ENCODE data around the gene LRRN4.
"Not testable (repeated sequence)": the region's sequence is repeated elsewhere in the genome, so short reads cannot be mapped to it uniquely, and the experiment has no call there.

The LRRN4 gene

DNA sequence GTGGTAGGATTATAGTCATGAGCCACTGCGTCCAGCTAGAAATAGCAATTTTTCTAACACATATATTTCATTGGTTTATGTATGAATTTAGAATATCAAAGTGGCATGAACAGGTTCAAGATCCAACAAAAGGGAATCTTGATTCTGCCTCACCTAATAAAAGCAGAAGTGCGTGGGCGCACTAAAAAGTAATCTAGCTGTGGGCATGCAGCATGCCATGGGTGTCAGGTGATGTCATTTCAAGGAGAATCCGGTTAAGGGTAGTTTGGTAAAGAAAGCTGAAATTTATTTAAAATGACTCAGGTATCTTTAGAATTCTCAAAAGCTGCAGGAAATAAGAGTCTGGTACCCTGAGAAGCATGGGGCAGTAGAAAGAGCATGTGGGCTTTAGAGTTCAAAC, 17.6 kb downstream of the LRRN4 start:
- H3K4me3 ChIP-seq (ENCODE audit: low read length), result no peak overlapping the region
- no peak for DNase-seq (ENCODE audit: low read depth)
- TF ChIP-seq, protein P1, sequence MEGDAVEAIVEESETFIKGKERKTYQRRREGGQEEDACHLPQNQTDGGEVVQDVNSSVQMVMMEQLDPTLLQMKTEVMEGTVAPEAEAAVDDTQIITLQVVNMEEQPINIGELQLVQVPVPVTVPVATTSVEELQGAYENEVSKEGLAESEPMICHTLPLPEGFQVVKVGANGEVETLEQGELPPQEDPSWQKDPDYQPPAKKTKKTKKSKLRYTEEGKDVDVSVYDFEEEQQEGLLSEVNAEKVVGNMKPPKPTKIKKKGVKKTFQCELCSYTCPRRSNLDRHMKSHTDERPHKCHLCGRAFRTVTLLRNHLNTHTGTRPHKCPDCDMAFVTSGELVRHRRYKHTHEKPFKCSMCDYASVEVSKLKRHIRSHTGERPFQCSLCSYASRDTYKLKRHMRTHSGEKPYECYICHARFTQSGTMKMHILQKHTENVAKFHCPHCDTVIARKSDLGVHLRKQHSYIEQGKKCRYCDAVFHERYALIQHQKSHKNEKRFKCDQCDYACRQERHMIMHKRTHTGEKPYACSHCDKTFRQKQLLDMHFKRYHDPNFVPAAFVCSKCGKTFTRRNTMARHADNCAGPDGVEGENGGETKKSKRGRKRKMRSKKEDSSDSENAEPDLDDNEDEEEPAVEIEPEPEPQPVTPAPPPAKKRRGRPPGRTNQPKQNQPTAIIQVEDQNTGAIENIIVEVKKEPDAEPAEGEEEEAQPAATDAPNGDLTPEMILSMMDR (IDR thresholded peaks at IDR 0.05; ENCODE audit: insufficient read depth, low read depth, low read length, missing control alignments), result no peak

DNA sequence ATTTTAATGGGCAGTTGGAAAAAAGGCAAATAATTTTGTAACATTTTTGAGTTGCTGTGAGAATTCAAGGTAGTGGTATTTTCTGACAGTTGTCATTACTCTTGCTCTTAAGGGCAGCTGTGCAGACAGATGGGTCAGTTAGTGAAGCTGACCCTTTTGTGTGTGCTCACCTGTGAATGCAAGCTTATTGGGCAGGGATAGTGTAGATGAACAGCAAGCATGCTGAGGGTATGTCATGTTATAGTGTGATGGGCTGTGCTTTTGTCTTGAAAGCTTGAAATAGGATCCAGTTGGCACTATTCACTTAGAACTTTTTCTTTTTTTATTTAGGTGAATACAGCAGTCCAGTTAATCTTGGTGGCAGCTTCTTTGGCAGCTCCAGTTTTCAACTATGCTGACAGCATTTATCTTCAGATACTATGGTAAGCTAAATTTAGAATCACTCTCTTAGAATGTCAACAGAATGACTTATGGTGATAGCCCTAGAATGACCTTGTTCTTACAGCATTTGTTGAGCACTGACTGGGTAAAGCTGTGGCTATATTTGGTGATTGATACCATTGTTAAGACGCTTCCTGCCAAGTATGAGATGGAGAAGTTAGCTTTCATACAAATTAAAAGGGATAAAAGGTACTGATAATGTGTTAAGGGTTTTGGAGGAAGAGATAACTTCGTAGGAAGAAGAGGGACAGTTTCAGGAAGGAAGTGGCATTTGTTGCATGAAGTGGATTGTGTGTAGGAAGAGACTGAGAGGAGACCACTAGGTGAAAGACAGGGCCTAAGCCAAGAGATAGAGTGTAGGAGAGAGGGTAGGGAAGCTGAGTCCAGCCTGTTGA, 19.5 kb downstream of the LRRN4 start:
- no peak for DNase-seq (ENCODE audit: low read depth)
- TF ChIP-seq, protein P1 (IDR thresholded peaks at IDR 0.05; ENCODE audit: insufficient read depth, low read depth, low read length, missing control alignments), result no peak
- H3K4me3 ChIP-seq (ENCODE audit: low read length), result no peak overlapping the region

DNA sequence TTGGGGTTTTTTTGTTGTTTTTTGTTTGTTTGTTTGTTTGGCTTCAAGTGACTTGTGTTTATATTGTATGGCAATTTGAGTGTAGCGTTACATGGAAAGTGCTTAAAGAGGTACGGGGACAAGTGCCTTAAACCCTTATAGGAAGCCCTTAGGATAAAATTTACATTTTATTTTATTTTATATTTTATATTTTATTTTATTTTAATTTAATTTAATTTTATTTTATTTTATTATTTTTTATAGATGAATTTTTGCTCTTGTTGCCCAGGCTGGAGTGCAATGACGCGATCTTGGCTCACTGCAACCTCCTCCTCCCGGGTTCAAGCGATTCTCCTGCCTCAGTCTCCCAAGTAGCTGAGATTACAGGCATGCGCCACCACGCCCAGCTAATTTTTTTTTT, 21.0 kb downstream of the LRRN4 start:
- not testable (repeated sequence) for DNase-seq (ENCODE audit: low read depth); H3K4me3 ChIP-seq (ENCODE audit: low read length)

DNA sequence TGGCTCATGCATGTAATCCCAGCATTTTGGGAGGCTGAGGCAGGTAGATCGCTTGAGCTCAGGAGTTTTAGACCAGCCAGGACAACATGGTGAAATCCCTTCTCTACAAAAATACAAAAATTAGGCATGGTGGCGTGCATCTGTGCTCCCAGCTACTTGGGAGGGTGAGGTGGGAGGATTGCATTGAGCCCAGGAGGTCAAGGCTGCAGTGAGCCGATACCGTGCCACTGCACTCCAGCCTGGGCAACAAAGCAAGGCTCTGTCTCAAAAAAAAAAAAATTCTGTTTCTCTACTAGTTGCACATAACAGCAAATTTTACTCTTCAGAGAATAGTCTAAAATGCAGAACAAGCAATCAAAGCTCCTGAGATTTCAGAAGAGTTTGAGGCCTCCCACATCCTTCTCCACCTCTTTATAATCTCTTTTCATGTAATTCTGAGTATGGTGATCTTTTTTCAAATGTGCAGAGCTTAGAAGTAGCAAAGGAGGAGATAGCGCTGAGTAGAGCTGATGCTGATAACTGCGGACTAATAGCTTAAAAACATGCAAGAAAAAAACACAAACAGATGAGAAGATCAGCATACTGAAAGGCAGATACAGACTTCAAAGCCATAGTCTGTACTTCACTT, 23.3 kb downstream of the LRRN4 start:
- no peak overlapping the region for H3K4me3 ChIP-seq (ENCODE audit: low read length)
- DNase-seq (ENCODE audit: low read depth), result no peak
- TF ChIP-seq, protein P1 (IDR thresholded peaks at IDR 0.05; ENCODE audit: insufficient read depth, low read depth, low read length, missing control alignments), result no peak

DNA sequence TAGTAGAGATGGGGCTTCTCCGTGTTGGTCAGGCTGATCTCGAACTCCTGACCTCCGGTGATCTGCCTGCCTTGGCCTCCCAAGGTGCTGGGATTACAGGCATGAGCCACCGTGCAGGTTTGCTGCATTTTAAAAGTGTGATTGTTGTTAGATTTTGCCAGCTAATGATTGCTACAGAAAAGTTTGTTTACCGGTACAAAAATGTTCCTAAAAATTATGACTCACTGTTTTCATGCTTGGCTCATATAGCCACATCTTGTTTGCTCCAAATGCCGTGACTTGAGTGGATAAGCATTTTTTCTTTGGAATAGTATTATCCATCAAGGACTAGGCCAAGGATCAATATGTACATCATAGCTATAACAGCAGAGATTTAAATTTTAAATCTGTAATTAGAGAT, 24.3 kb downstream of the LRRN4 start:
- H3K4me3 ChIP-seq (ENCODE audit: low read length), result no peak overlapping the region

DNA sequence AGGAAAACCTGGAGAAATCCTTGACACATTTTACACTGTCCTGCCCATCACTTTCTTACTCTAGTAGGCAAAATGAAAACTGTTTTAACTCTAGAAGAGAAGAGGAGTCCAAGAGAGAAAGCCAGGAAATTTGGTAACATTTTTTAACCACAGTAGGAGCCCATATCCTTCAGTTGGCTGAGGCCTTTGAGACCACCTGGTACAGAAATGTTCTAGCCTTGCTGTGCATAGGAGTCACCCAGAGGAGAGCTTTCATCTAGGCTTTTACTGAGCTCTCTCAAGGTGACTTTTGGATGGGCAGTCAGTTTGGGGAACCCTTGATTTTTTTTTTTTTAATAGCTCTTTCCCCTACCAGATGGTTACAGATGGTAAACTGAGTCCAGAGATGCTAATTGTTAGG, 25.0 kb downstream of the LRRN4 start:
- H3K4me3 ChIP-seq (ENCODE audit: low read length), result no peak overlapping the region
- TF ChIP-seq, protein P1 (IDR thresholded peaks at IDR 0.05; ENCODE audit: insufficient read depth, low read depth, low read length, missing control alignments), result no peak
- no peak for DNase-seq (ENCODE audit: low read depth)

More for the DNA sequence above, 24.3 kb downstream of the LRRN4 start:
- peak; percentile 24 for DNase-seq (ENCODE audit: low read depth)
- TF ChIP-seq, protein P1 (IDR thresholded peaks at IDR 0.05; ENCODE audit: insufficient read depth, low read depth, low read length, missing control alignments), result no peak

DNA sequence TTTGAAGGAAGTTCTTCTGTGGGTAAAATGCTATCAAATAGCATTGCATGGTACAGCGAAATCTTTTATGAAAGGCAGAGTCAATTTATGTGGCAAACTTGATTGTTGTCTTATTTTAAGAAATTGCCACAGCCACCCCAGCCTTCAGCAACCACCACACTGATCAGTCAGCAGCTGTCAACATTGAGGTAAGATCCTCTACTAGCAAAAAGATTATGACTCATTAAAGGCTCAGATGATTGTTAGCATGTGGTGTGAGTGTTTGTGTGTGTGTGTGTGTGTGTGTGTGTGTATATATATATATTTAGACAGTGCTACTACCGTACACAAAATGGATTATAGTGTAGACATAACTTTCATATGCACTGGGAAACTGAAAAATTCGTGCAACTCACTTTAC, 27.8 kb downstream of the LRRN4 start:
- TF ChIP-seq, protein P1 (IDR thresholded peaks at IDR 0.05; ENCODE audit: insufficient read depth, low read depth, low read length, missing control alignments), result no peak
- peak; percentile 64 for DNase-seq (ENCODE audit: low read depth)
- no peak overlapping the region for H3K4me3 ChIP-seq (ENCODE audit: low read length)

Measured in epithelial cell of esophagus (primary cell).